Fibroblast of mammary gland (primary cell): ENCODE results near the gene NANS.

ENCODE experiments used
- DNase-seq: peaks from one replicate; pipeline ENCODE4 v3.0.0-alpha.2; 2010; ENCODE audit warnings: low read depth
- H3K4me3 ChIP-seq: 2 replicates; pipeline ENCODE4 v1.5.1; 2011; ENCODE audit warnings: low read depth, mild to moderate bottlenecking, low read length, moderate library complexity; ENCODE audit not compliant: control insufficient read depth
- TF ChIP-seq, protein P1 (sequence below): conservative IDR thresholded peaks from 2 replicates; pipeline ENCODE4 v1.5.1; 2011; ENCODE audit warnings: low read depth, low read length, inconsistent platforms; ENCODE audit not compliant: control insufficient read depth, insufficient read depth

The NANS gene

DNA sequence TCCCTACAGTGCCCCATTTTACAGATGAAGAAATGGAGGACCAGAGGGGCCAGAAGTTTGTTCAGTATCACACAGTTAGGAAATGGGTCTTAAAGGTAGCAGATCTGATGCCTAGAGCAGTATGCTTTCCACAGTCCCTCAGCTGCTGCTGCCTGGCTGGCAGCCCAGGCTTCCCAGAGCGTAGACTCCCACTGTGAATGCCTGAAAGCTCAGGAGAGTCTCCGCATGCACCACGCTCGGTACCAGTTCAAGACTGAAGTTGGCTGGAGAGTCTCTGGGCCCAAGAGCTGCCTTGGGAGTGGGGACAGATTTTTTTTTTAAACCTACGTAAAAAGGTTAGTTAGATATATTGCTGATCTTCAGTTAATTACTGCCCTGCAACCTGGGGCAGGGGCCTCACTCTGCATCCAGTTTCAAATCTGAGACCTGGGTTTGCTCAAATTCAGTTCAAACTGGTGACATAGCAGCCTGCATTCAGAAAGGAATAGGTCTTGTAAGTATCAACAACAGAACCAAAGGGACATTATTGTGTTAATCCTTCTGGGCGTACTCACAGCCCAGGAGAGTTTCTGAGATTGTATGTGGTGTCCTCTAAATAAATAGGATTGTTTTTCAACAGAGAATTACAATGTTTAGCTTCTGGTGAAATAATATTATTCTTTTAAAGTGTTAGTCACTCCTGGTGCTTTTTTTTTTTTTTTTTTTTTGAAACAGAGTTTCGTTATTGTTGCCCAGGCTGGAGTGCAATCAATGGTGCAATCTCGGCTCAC, 8.3 kb downstream of the NANS start:
- TF ChIP-seq, protein P1, sequence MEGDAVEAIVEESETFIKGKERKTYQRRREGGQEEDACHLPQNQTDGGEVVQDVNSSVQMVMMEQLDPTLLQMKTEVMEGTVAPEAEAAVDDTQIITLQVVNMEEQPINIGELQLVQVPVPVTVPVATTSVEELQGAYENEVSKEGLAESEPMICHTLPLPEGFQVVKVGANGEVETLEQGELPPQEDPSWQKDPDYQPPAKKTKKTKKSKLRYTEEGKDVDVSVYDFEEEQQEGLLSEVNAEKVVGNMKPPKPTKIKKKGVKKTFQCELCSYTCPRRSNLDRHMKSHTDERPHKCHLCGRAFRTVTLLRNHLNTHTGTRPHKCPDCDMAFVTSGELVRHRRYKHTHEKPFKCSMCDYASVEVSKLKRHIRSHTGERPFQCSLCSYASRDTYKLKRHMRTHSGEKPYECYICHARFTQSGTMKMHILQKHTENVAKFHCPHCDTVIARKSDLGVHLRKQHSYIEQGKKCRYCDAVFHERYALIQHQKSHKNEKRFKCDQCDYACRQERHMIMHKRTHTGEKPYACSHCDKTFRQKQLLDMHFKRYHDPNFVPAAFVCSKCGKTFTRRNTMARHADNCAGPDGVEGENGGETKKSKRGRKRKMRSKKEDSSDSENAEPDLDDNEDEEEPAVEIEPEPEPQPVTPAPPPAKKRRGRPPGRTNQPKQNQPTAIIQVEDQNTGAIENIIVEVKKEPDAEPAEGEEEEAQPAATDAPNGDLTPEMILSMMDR, result no peak
- DNase-seq, result no peak
- no peak overlapping the region for H3K4me3 ChIP-seq

DNA sequence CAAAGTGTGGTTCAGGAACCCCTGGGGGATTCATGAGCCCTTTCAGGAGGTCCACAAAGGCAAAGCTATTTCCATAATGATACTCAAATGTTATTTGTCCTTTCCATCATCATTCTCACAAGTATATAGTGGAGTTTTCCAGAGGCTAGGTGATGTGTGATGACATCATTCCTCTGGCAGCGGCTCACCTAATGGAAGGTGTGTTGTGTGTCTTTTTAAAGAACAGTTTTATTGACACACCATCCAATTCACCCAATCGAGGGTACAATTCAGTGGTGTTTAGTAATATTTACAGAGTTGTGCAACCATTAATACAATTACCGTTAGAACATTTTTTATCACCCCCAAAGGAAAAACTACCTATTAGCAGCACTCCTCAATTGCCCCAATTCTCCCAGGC, 9.7 kb downstream of the NANS start:
- TF ChIP-seq, protein P1, result no peak
- H3K4me3 ChIP-seq, result no peak overlapping the region
- no peak for DNase-seq

DNA sequence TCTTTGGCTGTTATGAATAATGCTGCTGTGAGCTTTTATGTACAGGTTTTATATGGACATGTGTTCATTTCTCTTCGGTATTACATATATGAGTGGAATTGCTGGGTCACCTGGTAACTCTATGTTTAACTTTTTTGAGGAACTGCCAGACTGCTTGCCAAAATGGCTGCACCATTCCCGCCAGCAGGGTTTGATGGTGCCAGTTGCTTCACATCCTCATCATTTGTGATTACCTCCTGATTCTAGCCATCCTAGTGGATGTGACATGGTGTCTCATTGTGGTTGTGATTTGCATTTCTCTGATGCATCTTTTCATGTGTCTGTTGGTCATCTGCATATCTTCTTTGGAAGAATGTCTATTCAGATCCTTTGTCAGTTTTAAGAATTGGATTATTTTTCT, 10.7 kb downstream of the NANS start:
- H3K4me3 ChIP-seq, result no peak overlapping the region
- TF ChIP-seq, protein P1, result no peak
- DNase-seq, result no peak

DNA sequence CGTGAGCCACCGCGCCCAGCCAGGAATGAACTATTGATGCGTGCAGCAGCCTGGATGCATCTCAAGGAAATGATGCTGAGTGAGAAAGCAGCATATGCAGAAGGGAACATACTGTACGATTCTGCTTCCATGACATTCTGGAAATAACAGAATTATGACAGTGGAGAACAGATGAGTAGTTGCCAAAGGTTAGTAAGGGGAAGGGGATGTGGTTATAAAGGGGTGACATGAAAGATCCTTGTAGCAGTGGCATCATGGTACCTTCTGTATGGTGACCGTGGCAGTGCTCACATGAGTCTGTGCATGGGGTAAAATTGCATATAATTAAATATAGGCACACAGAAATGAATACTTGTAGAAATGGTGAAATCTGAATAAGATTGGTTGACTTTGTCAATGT, 13.0 kb downstream of the NANS start:
- no peak for DNase-seq
- TF ChIP-seq, protein P1, result no peak
- H3K4me3 ChIP-seq, result no peak overlapping the region

DNA sequence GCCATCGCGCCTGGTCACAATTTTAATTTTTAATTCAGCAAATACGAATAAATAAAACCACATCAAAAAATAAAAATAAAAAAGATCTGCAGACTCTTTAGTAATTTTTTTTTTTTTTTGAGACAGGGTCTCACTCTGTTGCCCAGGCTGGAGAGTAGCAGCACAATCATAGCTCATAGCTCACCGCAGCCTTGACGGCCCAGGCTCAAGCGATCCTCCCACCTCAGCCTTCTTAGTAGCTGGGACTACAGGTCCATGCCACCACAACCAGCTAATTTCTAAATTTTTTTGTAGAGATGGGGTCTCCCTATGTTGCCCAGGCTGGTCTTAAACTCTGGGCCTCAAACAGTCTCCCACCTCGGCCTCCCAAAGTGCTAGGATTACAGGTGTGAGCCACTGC, 14.2 kb downstream of the NANS start:
- H3K4me3 ChIP-seq, result no peak overlapping the region
- TF ChIP-seq, protein P1, result no peak
- no peak for DNase-seq

DNA sequence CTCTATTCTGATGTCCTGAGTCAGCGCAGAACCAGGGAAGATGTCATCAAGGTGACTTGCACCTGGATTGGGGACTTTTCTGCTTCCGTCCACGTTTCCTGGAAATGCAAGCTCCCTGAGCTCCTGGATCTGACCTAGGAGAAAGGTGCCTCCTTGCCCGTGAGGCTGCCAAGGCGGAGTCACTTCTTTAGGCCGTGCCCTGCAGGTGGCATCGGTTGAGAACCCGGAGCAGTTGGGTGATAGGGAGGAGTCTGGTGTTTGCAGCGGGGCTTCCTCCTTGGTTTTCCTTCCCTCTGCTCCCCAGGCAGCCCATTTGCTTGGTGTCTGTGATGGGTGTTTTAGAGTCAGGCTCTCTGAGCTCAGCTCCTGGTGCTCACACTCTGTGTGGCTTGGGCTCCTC, 15.2 kb downstream of the NANS start:
- no peak for DNase-seq
- TF ChIP-seq, protein P1, result no peak
- no peak overlapping the region for H3K4me3 ChIP-seq
